Stomach (tissue), 9 donors: ENCODE measurements around the gene FGF4. TPM values are rescaled to one million over a fixed set of nuclear protein-coding genes. Genes with fewer than 3 reads are reported as not detected.

ENCODE experiments used
- DNase-seq, 2 donors: peaks; one replicate each; pipeline versions ENCODE4 v3.0.0 to v3.0.0-alpha.2; 2013 to 2019
- H3K27ac ChIP-seq, 5 donors: fragments of 200-600 bp in 4 of 5; sonication (generic) in 4 of 5; one replicate each; pipeline ENCODE4 v1.5.1; 2013 to 2019; ENCODE audit warnings: mild to moderate bottlenecking in 1 of 5, moderate library complexity in 1 of 5
- H3K27me3 ChIP-seq, 3 donors: fragments of 200-600 bp; sonication (generic); one replicate each; pipeline ENCODE4 v1.5.1; 2017 to 2019; ENCODE audit warnings: mixed run types in 1 of 3
- H3K36me3 ChIP-seq, 4 donors: fragments of 200-600 bp; sonication (generic); 1 replicate in 3 of 4; 2 replicates in 1 of 4; pipeline ENCODE4 v1.5.1; 2016 to 2019
- H3K4me1 ChIP-seq, 4 donors: fragments of 200-600 bp; sonication (generic); one replicate each; pipeline ENCODE4 v1.5.1; 2016 to 2019
- H3K4me3 ChIP-seq, 4 donors: fragments of 200-600 bp; sonication (generic) in 3 of 4; one replicate each; pipeline ENCODE4 v1.5.1; 2016 to 2019; ENCODE audit warnings: mild to moderate bottlenecking in 1 of 4
- H3K9me3 ChIP-seq, 4 donors: fragments of 200-600 bp; sonication (generic); one replicate each; pipeline ENCODE4 v1.5.1; 2016 to 2019
- EP300 ChIP-seq: sonication (generic); formaldehyde crosslinking; IDR thresholded peaks from one replicate; pipeline ENCODE4 v1.6.1; 2017; ENCODE audit warnings: antibody characterized with exemption
- POLR2A ChIP-seq, 4 donors: fragments of 450-650 bp; IDR thresholded peaks; one replicate each; pipeline ENCODE4 v1.6.1; 2016; ENCODE audit warnings: antibody characterized with exemption in 4 of 4, control low read depth in 2 of 4, mild to moderate bottlenecking in 1 of 4, moderate library complexity in 1 of 4
- POLR2AphosphoS5 ChIP-seq, 3 donors: sonication (generic); formaldehyde crosslinking; IDR thresholded peaks; one replicate each; pipeline ENCODE4 v1.6.1; 2016; ENCODE audit warnings: antibody characterized with exemption in 3 of 3
- WGBS, 5 donors: extraction: QIAGEN DNeasy Blood & Tissue Kit in 3 of 5; methylation state at CpG; one replicate each; pipeline versions ENCODE4 v1.1.5 to v1.1.7; 2013 to 2018; 5-methylcytosine and 5-hydroxymethylcytosine counted together
- intact Hi-C: fragments of 100-400 bp; cut with DNase I; formaldehyde crosslinking; loops from one replicate; pipeline ENCODE4 v1.15.1; 2023; ENCODE audit warnings: low total_unique reads
- polyA plus RNA-seq, 3 donors: library from polyadenylated mRNA; stranded (reverse); fragments of 200-250 nt; gene quantifications; one replicate each; pipeline ENCODE4 v1.2.3, GENCODE V29; 2013
- total RNA-seq, 5 donors: library from RNA; depleted of rRNA; stranded (reverse); fragments of >200 nt; gene quantifications; one replicate each; pipeline versions ENCODE4 v1.1.0 to v1.2.3, GENCODE V29; 2014 to 2016
- TF ChIP-seq, protein P1 (sequence below), 7 experiments: fragments of 450-650 bp in 4 of 7; fragments of 200-600 bp in 3 of 7; sonication (generic) in 3 of 7; IDR thresholded peaks; one replicate each; pipeline ENCODE4 v1.5.1; 2016 to 2019; ENCODE audit warnings: antibody characterized with exemption in 7 of 7, control low read depth in 2 of 7, mild to moderate bottlenecking in 1 of 7
- donor health status: healthy with polysubstance abuse.
- donor health status: Bipolar disorder and iron deficiency.
- donor health status: healthy.

The FGF4 gene
- total and polyA plus RNA-seq, 8 donors = not detected

DNA sequence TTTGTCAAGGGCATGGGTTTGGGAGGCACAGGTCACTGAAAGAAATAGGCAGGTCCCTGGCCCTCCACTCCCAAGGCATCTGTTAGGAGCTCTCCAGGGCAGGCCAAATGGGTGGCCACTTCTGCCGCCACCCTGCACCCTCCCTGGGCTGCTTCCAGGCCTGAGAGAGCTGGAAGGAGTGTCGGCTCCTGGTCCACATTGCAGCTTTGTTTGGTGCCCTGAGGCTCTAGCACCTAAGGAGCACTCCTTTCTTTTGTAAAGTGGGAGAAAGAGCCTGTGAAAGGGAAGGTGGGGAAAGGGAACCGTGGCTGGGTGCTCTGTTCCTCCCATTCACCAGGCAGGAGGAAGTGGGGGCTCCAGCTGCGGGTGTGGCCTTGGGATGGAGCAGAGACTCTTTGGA lies 12.3 kb upstream of the FGF4 start:
- Histone ChIP-seq H3K36me3 (no peaks in the 10 kb centered on the region), H3K4me1 (no peaks in the 10 kb centered on the region), H3K27ac (no peak overlapping the region), H3K27me3 (peaks cover 0 to 35% (median 0%) of the 10 kb centered on the region in 3 donors), H3K4me3 (no peak overlapping the region), H3K9me3 (no peaks in the 10 kb centered on the region)
- 43 to 70% (median 54%) methylated on average over 4 of the region's 4 CpGs for WGBS, 5 donors
- DNase-seq = no peak
- intact Hi-C loops = no loop called here
- TF ChIP-seq POLR2AphosphoS5 (IDR thresholded peaks at IDR 0.05) = no peak
- TF ChIP-seq EP300 = no peak

DNA sequence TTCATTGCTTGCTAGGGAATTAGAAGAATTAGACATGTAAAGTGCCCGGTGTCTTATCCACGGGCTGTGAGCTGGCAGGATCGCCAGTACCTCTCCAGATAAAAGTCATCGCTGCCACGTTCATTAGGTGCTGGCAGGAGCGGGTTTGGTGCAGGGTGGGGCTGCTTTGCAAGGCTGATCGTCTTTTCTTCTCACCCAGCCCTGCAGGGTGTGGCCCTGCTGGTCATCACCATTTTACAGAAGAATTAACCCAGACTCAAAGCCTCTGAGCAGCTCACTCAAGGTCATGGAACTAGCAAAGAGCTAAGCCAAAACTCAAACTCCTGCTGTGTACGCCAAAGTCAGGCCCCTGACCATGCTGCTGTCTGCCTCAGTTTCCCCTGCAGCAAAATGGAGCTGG lies 6.1 kb upstream of the FGF4 start:
- Histone ChIP-seq H3K27me3 (peaks cover 0 to 45% (median 4%) of the 10 kb centered on the region in 3 donors), H3K9me3 (no peaks in the 10 kb centered on the region), H3K4me3 (no peak overlapping the region), H3K36me3 (no peaks in the 10 kb centered on the region), H3K4me1 (no peaks in the 10 kb centered on the region), H3K27ac (no peak overlapping the region)
- DNase-seq = no peak
- intact Hi-C loops = no loop called here
- no peak for TF ChIP-seq POLR2AphosphoS5 (IDR thresholded peaks at IDR 0.05)
- no peak for TF ChIP-seq POLR2A (IDR thresholded peaks at IDR 0.05)
- TF ChIP-seq, protein P1, sequence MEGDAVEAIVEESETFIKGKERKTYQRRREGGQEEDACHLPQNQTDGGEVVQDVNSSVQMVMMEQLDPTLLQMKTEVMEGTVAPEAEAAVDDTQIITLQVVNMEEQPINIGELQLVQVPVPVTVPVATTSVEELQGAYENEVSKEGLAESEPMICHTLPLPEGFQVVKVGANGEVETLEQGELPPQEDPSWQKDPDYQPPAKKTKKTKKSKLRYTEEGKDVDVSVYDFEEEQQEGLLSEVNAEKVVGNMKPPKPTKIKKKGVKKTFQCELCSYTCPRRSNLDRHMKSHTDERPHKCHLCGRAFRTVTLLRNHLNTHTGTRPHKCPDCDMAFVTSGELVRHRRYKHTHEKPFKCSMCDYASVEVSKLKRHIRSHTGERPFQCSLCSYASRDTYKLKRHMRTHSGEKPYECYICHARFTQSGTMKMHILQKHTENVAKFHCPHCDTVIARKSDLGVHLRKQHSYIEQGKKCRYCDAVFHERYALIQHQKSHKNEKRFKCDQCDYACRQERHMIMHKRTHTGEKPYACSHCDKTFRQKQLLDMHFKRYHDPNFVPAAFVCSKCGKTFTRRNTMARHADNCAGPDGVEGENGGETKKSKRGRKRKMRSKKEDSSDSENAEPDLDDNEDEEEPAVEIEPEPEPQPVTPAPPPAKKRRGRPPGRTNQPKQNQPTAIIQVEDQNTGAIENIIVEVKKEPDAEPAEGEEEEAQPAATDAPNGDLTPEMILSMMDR (IDR thresholded peaks at IDR 0.05) = no peak
- TF ChIP-seq EP300 = no peak
- WGBS, 5 donors = 57 to 76% (median 61%) methylated on average over 8 of the region's 8 CpGs

DNA sequence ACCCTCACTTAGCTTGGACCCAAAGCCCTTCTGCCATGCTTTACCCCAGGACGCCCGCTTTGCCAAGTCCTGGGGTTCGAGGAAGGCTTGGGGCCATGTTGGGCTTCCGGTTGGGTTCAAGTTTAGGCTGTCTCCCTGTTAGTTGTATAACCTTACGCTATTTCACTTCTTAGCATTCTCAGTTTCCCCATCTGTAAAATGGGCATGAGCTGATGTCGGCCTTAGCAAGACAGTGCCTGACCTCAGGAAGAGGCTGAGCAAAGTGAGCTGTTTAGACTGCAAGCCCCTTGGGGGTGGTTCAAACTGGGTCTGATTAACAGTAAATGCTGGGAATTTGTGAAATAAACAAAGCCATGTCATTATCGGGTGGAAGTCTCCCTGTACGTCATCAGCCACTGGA lies 3.2 kb upstream of the FGF4 start:
- DNase-seq = no peak
- H3K27me3 ChIP-seq = peaks cover 21 to 74% (median 33%) of the 10 kb centered on the region in 3 donors

DNA sequence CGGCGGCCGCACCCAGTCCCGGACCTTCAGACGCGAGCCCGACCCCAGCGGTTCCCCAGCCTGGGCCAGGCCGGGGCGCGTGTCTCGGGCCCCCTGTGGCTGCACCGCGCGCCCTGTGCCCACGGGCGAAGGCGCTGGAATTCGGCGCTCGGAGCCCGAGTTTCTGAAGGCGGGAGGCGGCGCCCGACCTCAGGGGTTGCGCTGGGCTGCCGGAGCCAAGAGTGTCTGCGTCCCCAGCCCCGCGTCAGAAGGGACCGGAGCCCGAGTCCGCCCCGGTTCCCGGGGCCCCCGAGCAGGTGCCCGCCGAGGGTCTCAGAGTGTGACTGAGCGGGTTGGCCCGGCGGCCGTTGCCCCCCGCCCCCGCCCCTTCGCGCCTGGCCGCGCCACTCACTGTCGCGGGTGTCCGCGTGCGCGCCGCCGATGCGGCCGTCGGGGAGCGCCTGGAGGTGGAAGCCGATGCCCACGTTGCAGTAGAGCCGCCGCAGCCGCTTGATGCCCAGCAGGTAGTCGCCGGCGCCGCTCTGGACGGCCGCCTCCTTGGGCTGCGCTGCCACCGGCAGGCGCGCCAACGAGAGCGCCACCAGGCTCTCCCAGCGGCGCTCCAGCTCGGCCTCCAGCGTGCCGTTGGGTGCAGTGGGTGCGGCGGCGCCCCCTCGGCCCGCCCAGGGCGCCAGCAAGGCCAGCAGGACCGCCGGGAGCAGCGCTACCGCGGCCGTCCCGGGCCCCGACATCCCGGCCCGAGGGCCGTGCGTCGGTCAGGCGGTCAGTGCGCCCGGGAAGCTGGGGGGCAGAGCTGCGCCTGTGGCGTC lies 583 bp downstream of the FGF4 start:
- Histone ChIP-seq H3K27me3 (peaks cover 21 to 89% (median 49%) of the 10 kb centered on the region in 3 donors), H3K9me3 (no peaks in the 10 kb centered on the region), H3K27ac (no peak overlapping the region), H3K36me3 (no peaks in the 10 kb centered on the region), H3K4me1 (peaks cover 0 to 21% (median 0%) of the 10 kb centered on the region in 4 donors), H3K4me3 (no peak overlapping the region)
- TF ChIP-seq POLR2AphosphoS5 (IDR thresholded peaks at IDR 0.05) = no peak
- TF ChIP-seq, protein P1 (IDR thresholded peaks at IDR 0.05) = no peak
- TF ChIP-seq POLR2A (IDR thresholded peaks at IDR 0.05) = no peak
- no peak for TF ChIP-seq EP300
- DNase-seq = no peak
- intact Hi-C loops = no loop called here
- 1 to 9% (median 3%) methylated on average over 18 to 107 of the region's 107 CpGs for WGBS, 5 donors

More for the DNA sequence above, 3.2 kb upstream of the FGF4 start:
- Histone ChIP-seq H3K27ac (no peak overlapping the region), H3K9me3 (no peaks in the 10 kb centered on the region), H3K4me1 (peaks cover 0 to 21% (median 0%) of the 10 kb centered on the region in 4 donors), H3K36me3 (no peaks in the 10 kb centered on the region), H3K4me3 (no peak overlapping the region)
- TF ChIP-seq POLR2AphosphoS5 (IDR thresholded peaks at IDR 0.05) (no peak), POLR2A (IDR thresholded peaks at IDR 0.05) (no peak), EP300 (no peak)
- TF ChIP-seq, protein P1 (IDR thresholded peaks at IDR 0.05) = no peak
- 82 to 89% (median 88%) methylated on average over 8 of the region's 8 CpGs for WGBS, 5 donors
- intact Hi-C loops = no loop called here
